Measurements from ENCODE around the gene ACSL1. TPM values are rescaled to one million over a fixed set of nuclear protein-coding genes. Genes with fewer than 3 reads are reported as not detected.

The ACSL1 gene
- total and polyA plus RNA-seq, 2 experiments from 2014 or later, result 121 to 168 TPM

DNA sequence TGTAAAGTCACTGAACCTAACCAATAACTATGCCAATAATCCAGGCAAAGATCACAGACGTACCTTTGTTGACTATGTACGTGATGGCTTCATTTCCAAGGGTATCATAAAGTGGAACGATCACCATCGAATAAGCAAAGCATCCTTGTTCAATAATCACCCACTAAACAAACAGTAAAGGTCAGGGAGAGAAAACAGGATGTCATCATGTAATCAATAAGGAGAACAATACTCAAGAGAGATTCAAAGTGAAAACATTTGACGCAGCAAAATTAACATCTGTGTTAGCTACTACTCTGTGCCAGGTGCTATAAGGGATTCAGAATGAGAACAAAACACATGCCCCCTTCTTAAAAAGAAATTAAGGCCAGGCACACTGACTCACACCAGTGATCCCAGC lies 48.9 kb downstream of the ACSL1 start:
- Histone ChIP-seq H3K9me3 (ENCODE audit: low read depth) (no peaks in the 10 kb centered on the region), H3K4me2 (no peak overlapping the region), H3K4me1 (ENCODE audit: insufficient read depth) (no peaks in the 10 kb centered on the region), H2AFZ (no peak overlapping the region), H4K20me1 (ENCODE audit: insufficient read depth, poor library complexity, severe bottlenecking) (no peaks in the 10 kb centered on the region), H3K27ac (no peak overlapping the region), H3K4me3 (no peak overlapping the region), H3K79me2 (no peaks in the 10 kb centered on the region), H3K9me2 (replicated peaks; ENCODE audit: insufficient read depth) (no peaks in the 10 kb centered on the region), H3K27me3 (no peaks in the 10 kb centered on the region), H3K36me3 (replicated peaks; ENCODE audit: insufficient read depth, low read depth) (no peaks in the 10 kb centered on the region)
- DNase-seq (ENCODE audit: low spot score), result no peak
- 79% methylated on average over 5 of the region's 5 CpGs for WGBS (ENCODE audit: low lambda C conversion rate, missing lambda C conversion rate)
- no peak for TF ChIP-seq EZH2 (IDR thresholded peaks at IDR 0.05; ENCODE audit: borderline replicate concordance)
- no peak for TF ChIP-seq EZH2phosphoT487 (IDR thresholded peaks at IDR 0.05; ENCODE audit: low read depth, severe bottlenecking, unreplicated experiment)
- TF ChIP-seq, protein P1, sequence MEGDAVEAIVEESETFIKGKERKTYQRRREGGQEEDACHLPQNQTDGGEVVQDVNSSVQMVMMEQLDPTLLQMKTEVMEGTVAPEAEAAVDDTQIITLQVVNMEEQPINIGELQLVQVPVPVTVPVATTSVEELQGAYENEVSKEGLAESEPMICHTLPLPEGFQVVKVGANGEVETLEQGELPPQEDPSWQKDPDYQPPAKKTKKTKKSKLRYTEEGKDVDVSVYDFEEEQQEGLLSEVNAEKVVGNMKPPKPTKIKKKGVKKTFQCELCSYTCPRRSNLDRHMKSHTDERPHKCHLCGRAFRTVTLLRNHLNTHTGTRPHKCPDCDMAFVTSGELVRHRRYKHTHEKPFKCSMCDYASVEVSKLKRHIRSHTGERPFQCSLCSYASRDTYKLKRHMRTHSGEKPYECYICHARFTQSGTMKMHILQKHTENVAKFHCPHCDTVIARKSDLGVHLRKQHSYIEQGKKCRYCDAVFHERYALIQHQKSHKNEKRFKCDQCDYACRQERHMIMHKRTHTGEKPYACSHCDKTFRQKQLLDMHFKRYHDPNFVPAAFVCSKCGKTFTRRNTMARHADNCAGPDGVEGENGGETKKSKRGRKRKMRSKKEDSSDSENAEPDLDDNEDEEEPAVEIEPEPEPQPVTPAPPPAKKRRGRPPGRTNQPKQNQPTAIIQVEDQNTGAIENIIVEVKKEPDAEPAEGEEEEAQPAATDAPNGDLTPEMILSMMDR (IDR thresholded peaks at IDR 0.05; ENCODE audit: poor library complexity), result no peak

DNA sequence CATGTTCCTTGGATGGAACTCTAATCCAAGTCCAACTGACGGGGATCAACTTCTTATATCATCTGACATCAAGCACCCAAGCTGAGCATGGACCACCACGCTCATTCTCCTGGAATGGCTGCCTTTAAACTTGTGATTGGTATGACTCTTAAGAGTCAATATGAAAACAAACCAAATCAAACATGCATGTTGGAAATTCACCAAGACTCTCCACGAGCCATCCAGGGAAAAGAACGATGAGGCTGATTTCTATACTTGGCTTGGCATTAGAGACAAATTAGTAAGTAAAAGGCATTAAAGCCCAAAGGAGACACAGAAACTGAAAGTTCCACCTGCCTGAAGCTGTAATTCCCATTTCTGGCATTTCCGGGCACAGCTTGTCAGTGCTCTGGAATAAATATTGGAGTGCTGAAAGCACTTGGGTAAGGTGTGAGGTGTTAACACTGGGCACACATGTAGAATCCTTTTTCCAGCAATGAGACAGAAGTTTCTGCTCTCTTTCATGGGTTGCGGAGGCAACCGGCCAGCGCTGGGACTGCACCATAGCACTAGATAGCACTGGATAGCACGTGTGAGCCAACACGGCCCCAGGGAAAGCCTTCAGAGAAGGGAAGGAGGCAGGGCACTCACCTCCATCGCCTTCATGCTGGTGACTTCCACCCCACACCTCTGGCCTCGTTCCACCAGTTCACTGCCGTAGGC lies 49.8 kb downstream of the ACSL1 start:
- H4K20me1 ChIP-seq (ENCODE audit: insufficient read depth, poor library complexity, severe bottlenecking), result no peaks in the 10 kb centered on the region
- no peak overlapping the region for H3K4me2 ChIP-seq
- no peaks in the 10 kb centered on the region for H3K9me3 ChIP-seq (ENCODE audit: low read depth)
- no peak overlapping the region for H2AFZ ChIP-seq
- no peaks in the 10 kb centered on the region for H3K4me1 ChIP-seq (ENCODE audit: insufficient read depth)
- TF ChIP-seq, protein P1 (IDR thresholded peaks at IDR 0.05; ENCODE audit: poor library complexity), result no peak
- no peak for TF ChIP-seq EZH2 (IDR thresholded peaks at IDR 0.05; ENCODE audit: borderline replicate concordance)
- TF ChIP-seq EZH2phosphoT487 (IDR thresholded peaks at IDR 0.05; ENCODE audit: low read depth, severe bottlenecking, unreplicated experiment), result no peak
- H3K36me3 ChIP-seq (replicated peaks; ENCODE audit: insufficient read depth, low read depth), result no peaks in the 10 kb centered on the region
- 88% methylated on average over 13 of the region's 13 CpGs for WGBS (ENCODE audit: low lambda C conversion rate, missing lambda C conversion rate)
- H3K27ac ChIP-seq, result no peak overlapping the region
- no peak for DNase-seq (ENCODE audit: low spot score)
- H3K4me3 ChIP-seq, result no peak overlapping the region
- no peaks in the 10 kb centered on the region for H3K27me3 ChIP-seq
- H3K79me2 ChIP-seq, result no peaks in the 10 kb centered on the region
- H3K9me2 ChIP-seq (replicated peaks; ENCODE audit: insufficient read depth), result no peaks in the 10 kb centered on the region

DNA sequence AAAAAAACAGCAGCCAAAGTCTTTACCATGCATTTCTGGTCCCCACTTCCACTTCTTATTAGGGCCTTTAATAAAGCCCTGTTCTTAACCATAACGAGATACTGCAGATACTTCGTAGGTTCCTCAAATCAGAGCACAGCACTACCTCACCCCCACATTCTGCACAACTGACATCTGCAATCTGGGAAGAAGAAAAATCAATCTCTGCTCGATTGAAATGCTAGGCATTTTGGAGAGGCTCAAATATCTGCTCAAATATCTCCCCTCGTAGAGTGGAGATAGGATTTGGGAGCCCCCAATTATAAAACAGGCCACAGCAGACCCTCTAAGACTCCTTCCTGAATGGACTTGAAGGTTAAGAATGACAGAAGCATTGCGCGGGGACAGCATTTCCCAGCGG lies 51.6 kb downstream of the ACSL1 start:
- Histone ChIP-seq H3K4me2 (no peak overlapping the region), H3K27ac (no peak overlapping the region), H3K9me3 (ENCODE audit: low read depth) (no peaks in the 10 kb centered on the region), H3K79me2 (no peaks in the 10 kb centered on the region), H2AFZ (no peak overlapping the region), H4K20me1 (ENCODE audit: insufficient read depth, poor library complexity, severe bottlenecking) (no peaks in the 10 kb centered on the region), H3K27me3 (no peaks in the 10 kb centered on the region), H3K36me3 (replicated peaks; ENCODE audit: insufficient read depth, low read depth) (no peaks in the 10 kb centered on the region), H3K4me3 (no peak overlapping the region), H3K9me2 (replicated peaks; ENCODE audit: insufficient read depth) (no peaks in the 10 kb centered on the region), H3K4me1 (ENCODE audit: insufficient read depth) (no peaks in the 10 kb centered on the region)
- TF ChIP-seq, protein P1 (IDR thresholded peaks at IDR 0.05; ENCODE audit: poor library complexity), result no peak
- TF ChIP-seq EZH2phosphoT487 (IDR thresholded peaks at IDR 0.05; ENCODE audit: low read depth, severe bottlenecking, unreplicated experiment), result no peak
- no peak for TF ChIP-seq EZH2 (IDR thresholded peaks at IDR 0.05; ENCODE audit: borderline replicate concordance)
- no peak for DNase-seq (ENCODE audit: low spot score)
- WGBS (ENCODE audit: low lambda C conversion rate, missing lambda C conversion rate), result 89% methylated on average over 7 of the region's 7 CpGs

All from hepatocyte (in vitro differentiated cells).